Urinary bladder (tissue), 4 donors: ENCODE data around the gene ADAMTS14. TPM values are rescaled to one million over a fixed set of nuclear protein-coding genes. Genes with fewer than 3 reads are reported as not detected.

Source experiments
- DNase-seq: peaks from one replicate; pipeline ENCODE4 v3.0.0-alpha.2; 2015; ENCODE audit errors: extremely low spot score
- H3K27ac ChIP-seq: one replicate; pipeline ENCODE4 v1.5.1; 2013; ENCODE audit warnings: low read depth, mild to moderate bottlenecking, moderate library complexity
- H3K36me3 ChIP-seq: one replicate; pipeline ENCODE4 v1.6.1; 2013; ENCODE audit warnings: mild to moderate bottlenecking, moderate library complexity; ENCODE audit not compliant: insufficient read depth
- H3K4me1 ChIP-seq: one replicate; pipeline ENCODE4 v1.6.1; 2013; ENCODE audit warnings: mild to moderate bottlenecking, moderate library complexity; ENCODE audit not compliant: insufficient read depth
- H3K4me3 ChIP-seq: one replicate; pipeline ENCODE4 v1.5.1; 2013; ENCODE audit warnings: low read depth, low read length
- WGBS: extraction: QIAGEN DNeasy Blood & Tissue Kit; methylation state at CpG from one replicate; pipeline ENCODE4 v1.1.7; 2013; 5-methylcytosine and 5-hydroxymethylcytosine counted together
- polyA plus RNA-seq: library from polyadenylated mRNA; stranded (reverse); fragments of 200-250 nt; gene quantifications from one replicate; pipeline ENCODE4 v1.2.3, GENCODE V29; 2013
- total RNA-seq: library from RNA; depleted of rRNA; stranded (reverse); fragments of >200 nt; gene quantifications from one replicate; pipeline ENCODE4 v1.2.3, GENCODE V29; 2014
- donor health status: healthy with polysubstance abuse.
- donor health status: healthy.

The ADAMTS14 gene
- total and polyA plus RNA-seq, 2 donors = 0.46 to 13.7 TPM

GRCh38 chr10:70684839-70685454 lies 12.6 kb downstream of the ADAMTS14 start:
- WGBS = 74% methylated on average over 4 of the region's 4 CpGs
- no peaks in the 10 kb centered on the region for H3K36me3 ChIP-seq
- H3K4me1 ChIP-seq = no peaks in the 10 kb centered on the region

GRCh38 chr10:70685455-70685911 lies 13.2 kb downstream of the ADAMTS14 start:
- H3K4me3 ChIP-seq = no peak overlapping the region
- H3K4me1 ChIP-seq = no peaks in the 10 kb centered on the region
- no peak overlapping the region for H3K27ac ChIP-seq
- WGBS = 80% methylated on average over 8 of the region's 8 CpGs
- DNase-seq = no peak
- no peaks in the 10 kb centered on the region for H3K36me3 ChIP-seq

More at GRCh38 chr10:70684839-70685454, 12.6 kb downstream of the ADAMTS14 start:
- H3K4me3 ChIP-seq = no peak overlapping the region
- no peak overlapping the region for H3K27ac ChIP-seq
- DNase-seq = no peak

- WGBS = 90% methylated on average over 8 of the region's 9 CpGs
- H3K4me3 ChIP-seq = no peak overlapping the region
- no peak for DNase-seq
These were observed 16.5 kb downstream of the ADAMTS14 start for GRCh38 chr10:70688828-70689227.

GRCh38 chr10:70689661-70690060 lies 17.4 kb downstream of the ADAMTS14 start:
- Histone ChIP-seq H3K36me3 (no peaks in the 10 kb centered on the region), H3K4me3 (no peak overlapping the region), H3K27ac (no peak overlapping the region), H3K4me1 (no peaks in the 10 kb centered on the region)
- DNase-seq = no peak
- WGBS = 94% methylated on average over 12 of the region's 12 CpGs

More at GRCh38 chr10:70688828-70689227, 16.5 kb downstream of the ADAMTS14 start:
- Histone ChIP-seq H3K4me1 (no peaks in the 10 kb centered on the region), H3K36me3 (no peaks in the 10 kb centered on the region), H3K27ac (no peak overlapping the region)

- H3K4me1 ChIP-seq = no peaks in the 10 kb centered on the region
- H3K4me3 ChIP-seq = no peak overlapping the region
- no peak overlapping the region for H3K27ac ChIP-seq
- no peak for DNase-seq
- 79% methylated on average over 11 of the region's 11 CpGs for WGBS
- no peaks in the 10 kb centered on the region for H3K36me3 ChIP-seq
These were observed 18.3 kb downstream of the ADAMTS14 start for GRCh38 chr10:70690589-70690988.

- H3K36me3 ChIP-seq = no peaks in the 10 kb centered on the region
- no peaks in the 10 kb centered on the region for H3K4me1 ChIP-seq
- H3K4me3 ChIP-seq = no peak overlapping the region
- no peak overlapping the region for H3K27ac ChIP-seq
- WGBS = 86% methylated on average over 6 of the region's 6 CpGs
- no peak for DNase-seq
These were observed 19.3 kb downstream of the ADAMTS14 start for GRCh38 chr10:70691611-70692010.

- DNase-seq = no peak
- Histone ChIP-seq H3K36me3 (no peaks in the 10 kb centered on the region), H3K4me1 (no peaks in the 10 kb centered on the region), H3K4me3 (no peak overlapping the region), H3K27ac (no peak overlapping the region)
- WGBS = 76% methylated on average over 9 of the region's 9 CpGs
These were observed 19.8 kb downstream of the ADAMTS14 start for GRCh38 chr10:70692043-70692603.

- H3K4me1 ChIP-seq = no peaks in the 10 kb centered on the region
- H3K36me3 ChIP-seq = no peaks in the 10 kb centered on the region
- no peak overlapping the region for H3K4me3 ChIP-seq
- 44% methylated on average over 19 of the region's 19 CpGs for WGBS
- no peak overlapping the region for H3K27ac ChIP-seq
- no peak for DNase-seq
These were observed 21.5 kb downstream of the ADAMTS14 start for GRCh38 chr10:70693619-70694335.

- 42% methylated on average over 6 of the region's 6 CpGs for WGBS
- no peak overlapping the region for H3K4me3 ChIP-seq
- H3K4me1 ChIP-seq = no peaks in the 10 kb centered on the region
- H3K36me3 ChIP-seq = no peaks in the 10 kb centered on the region
- no peak for DNase-seq
- no peak overlapping the region for H3K27ac ChIP-seq
These were observed 22.3 kb downstream of the ADAMTS14 start for GRCh38 chr10:70694418-70695141.

- H3K4me1 ChIP-seq = no peaks in the 10 kb centered on the region
- WGBS = 60% methylated on average over 3 of the region's 3 CpGs
- no peak overlapping the region for H3K4me3 ChIP-seq
- no peak for DNase-seq
- no peaks in the 10 kb centered on the region for H3K36me3 ChIP-seq
- no peak overlapping the region for H3K27ac ChIP-seq
These were observed 23.1 kb downstream of the ADAMTS14 start for GRCh38 chr10:70695241-70696030.

- H3K4me1 ChIP-seq = no peaks in the 10 kb centered on the region
- no peak overlapping the region for H3K27ac ChIP-seq
- no peak overlapping the region for H3K4me3 ChIP-seq
- no peak for DNase-seq
- WGBS = 35% methylated on average over 4 of the region's 4 CpGs
- no peaks in the 10 kb centered on the region for H3K36me3 ChIP-seq
These were observed 25.9 kb downstream of the ADAMTS14 start for GRCh38 chr10:70698211-70698610.

GRCh38 chr10:70699063-70699658 lies 26.9 kb downstream of the ADAMTS14 start:
- Histone ChIP-seq H3K27ac (no peak overlapping the region), H3K4me1 (no peaks in the 10 kb centered on the region), H3K36me3 (no peaks in the 10 kb centered on the region), H3K4me3 (no peak overlapping the region)
- no peak for DNase-seq
- WGBS = 91% methylated on average over 3 of the region's 3 CpGs
